ENCODE data around the gene FAM72C.
"Not testable (repeated sequence)": the region's sequence is repeated elsewhere in the genome, so short reads cannot be mapped to it uniquely, and the experiment has no call there.

GRCh38 chr1:143943319-143943978 lies 28.3 kb downstream of the FAM72C start:
- not testable (repeated sequence) for TF ChIP-seq CTCF (IDR thresholded peaks at IDR 0.05; ENCODE audit: low read depth, low read length); EZH2phosphoT487 (IDR thresholded peaks at IDR 0.05; ENCODE audit: low read depth)
